A172 (cell line): ENCODE results near the gene XG. TPM values are rescaled to one million over a fixed set of nuclear protein-coding genes. Genes with fewer than 3 reads are reported as not detected.
A peak's percentile ranks its signal among the peaks of the same experiment; 100 is the strongest.

Experiments
- DNase-seq: peaks from one replicate; pipeline ENCODE4 v3.0.0-alpha.2; 2015; ENCODE audit warnings: low spot score
- total RNA-seq: library from RNA; depleted of rRNA; stranded (reverse); fragments of >200 nt; shearing (Covaris generic); gene quantifications from 2 replicates; pipeline ENCODE4 v1.2.3, GENCODE V29; 2014

Gene XG
- total RNA-seq, 1 experiment from 2014 or later: not detected

GRCh38 chrX:2819345-2820135 is 67.7 kb downstream of the XG start:
- DNase-seq: peak; percentile 38

DNA sequence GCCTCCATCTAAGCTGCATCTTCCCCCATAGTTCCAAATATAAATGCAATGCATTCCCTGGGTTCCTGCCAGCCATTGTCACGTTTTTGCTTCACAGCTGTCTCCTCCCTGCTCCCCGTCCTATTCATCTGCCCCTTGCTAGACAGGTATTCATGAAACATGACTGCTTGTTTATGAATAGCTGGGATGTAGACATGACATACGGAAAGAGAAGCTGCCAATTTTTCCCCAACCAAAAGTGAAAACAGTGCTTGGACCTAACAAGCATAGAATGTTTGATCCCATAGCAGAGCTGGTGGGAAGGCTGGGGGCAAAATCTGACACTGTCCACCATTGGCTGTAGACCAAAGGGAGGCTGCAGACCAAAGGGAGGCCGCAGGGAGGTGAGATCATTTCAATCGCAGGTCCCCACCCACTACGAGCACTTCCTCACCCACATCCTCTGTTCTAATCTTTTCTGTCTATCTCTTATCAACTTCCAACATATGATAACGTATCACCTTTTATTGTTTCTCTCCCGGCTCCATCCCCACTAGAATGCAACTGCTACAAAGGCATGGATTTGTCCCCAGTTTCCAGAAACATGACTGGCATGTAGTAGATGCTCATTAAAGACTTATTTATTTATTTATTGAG is 68.4 kb downstream of the XG start:
- DNase-seq: no peak

DNA sequence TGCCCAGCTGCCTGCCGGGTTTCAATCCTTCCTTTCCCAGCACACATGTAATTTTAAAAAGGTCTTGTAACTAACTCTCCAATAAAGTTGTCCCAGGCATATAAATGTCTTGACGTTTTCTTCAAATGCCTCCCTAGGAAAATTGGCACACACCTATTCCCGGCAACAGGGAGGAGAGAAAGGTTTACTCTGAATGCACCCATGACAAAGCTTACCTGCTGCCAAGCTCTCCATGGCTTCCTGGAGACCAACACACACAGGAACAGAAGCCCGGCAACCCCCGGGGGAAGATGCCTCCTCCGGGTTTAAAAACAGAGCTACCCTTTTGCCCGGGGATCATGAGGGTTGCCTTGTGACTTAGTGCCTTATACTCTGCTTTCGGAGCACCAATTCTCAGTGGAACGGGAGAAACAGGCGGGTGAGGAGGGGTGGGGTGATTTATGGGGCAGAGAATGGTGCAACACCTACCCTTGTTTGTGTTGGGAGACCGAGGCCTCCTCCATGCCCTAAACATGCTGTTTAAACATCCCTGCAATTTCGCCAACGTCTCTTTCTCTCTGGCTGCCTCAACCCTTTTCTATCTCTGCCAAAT is 72.1 kb downstream of the XG start:
- DNase-seq: no peak

DNA sequence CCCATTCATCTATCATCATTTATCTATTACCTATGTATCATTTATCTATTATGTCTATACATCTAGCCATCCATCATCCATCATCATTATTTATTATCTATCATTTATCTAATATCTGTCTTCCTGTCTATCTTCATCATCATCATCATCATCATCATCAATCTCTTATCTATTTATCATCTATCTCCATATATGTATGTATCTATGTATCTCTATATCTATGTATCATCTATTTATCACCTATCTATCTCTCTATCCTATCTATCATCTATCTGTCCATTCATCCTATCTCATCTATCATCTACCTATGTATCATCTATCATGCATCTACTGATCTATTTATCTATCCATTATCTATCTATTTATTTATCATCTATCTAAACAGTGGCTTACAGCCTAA is 73.0 kb downstream of the XG start:
- no peak for DNase-seq

DNA sequence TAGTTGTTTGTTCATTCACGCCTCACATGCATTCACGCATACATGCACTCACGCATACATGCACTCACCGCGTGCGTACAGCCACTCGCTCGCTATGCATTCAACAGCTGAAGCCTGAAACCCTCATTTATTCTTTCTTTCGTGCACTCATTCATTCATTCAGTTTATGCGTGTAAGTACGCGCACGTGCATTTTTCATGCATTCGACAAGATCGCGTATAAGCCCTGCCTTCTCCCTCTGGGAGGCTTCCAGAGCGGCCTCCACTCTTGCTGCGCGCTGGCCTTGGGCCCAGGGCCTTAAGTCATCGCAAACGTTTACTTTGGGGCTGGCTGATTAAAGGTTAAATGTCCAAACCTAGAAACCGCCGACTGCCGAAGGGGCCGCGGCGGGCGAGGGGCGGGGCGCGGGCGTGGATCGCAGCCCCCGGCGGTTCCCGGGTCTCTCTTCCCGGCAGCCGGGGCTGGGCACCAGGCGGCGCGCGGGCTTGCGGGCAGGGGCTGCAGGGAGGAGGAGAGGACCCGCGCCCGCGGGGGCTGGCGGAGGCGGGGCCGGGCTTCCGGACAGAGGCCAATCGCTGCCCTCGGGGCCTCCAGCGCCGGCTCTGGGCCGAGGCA is 76.6 kb downstream of the XG start, which contains the start of gene GYG2:
GYG2 (plus strand) TSS at position 587 of the 615 bp plus-strand sequence. CDS start 1,259 bp downstream, outside the sequence.
- no peak for DNase-seq

DNA sequence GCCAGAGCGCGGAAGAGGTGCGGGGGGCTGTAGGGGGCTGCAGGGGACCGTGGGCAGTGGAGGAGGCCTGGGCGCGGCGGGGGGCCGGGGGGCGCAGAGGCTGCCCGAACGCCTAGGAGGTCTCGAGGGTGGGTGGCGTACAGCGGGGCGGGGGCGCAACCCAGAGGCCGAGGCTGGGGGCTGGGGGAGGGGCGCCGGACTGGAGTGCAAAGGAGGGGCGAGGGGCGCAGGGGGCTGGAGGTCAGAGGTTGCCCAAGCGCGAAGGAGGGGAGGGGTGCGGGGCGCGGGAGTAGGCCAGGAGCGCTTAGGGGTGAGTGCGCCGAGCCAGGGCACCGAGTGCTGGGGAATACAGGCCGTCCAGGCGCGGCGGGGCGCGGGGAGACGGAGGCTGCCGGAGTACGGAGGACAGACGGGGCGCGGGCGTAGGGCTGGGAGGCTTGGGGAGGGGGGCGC is 77.1 kb downstream of the XG start:
- no peak for DNase-seq

GRCh38 chrX:2829469-2830246 is 77.8 kb downstream of the XG start:
- no peak for DNase-seq

GRCh38 chrX:2831471-2832228 is 79.8 kb downstream of the XG start:
- DNase-seq: no peak

- no peak for DNase-seq
These were observed 86.1 kb downstream of the XG start for GRCh38 chrX:2837961-2838360.

DNA sequence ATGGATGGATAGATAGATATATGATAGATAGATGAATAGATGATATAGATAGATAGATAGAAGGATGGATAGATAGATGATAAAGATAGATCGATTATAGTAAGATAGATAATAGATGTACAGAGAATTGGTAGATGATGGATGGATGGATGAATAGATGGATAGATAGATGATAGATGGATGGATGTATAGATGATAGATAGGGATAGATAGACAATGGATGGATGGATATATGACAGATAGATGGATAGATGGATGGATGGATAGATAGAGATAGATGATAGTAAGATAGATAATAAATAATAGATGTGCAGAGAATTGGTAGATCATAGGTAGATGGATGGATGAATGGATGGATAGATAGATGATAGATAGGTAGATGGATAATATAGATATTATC is 89.1 kb downstream of the XG start:
- DNase-seq: no peak

DNA sequence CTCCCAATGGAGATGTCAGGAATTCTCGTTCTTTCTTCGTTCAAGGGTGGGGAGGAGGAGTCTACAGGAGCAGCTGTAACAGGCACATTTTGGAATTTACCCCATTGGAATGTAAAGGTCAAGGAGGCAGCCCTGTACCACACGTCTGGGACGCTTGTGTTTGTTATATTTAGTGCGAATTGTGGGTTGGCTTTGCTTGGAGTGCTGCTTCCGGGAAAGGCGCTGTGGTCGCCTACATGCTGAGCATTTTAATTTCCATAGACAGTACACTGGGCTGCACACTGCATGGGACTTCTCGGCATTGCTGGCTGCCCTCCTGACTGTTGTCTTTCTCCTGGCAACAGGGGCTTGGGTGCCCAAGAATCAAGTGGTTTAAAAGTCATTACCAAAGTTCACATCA is 89.7 kb downstream of the XG start:
- DNase-seq: no peak

GRCh38 chrX:2846992-2847391 is 95.2 kb downstream of the XG start:
- DNase-seq: no peak

DNA sequence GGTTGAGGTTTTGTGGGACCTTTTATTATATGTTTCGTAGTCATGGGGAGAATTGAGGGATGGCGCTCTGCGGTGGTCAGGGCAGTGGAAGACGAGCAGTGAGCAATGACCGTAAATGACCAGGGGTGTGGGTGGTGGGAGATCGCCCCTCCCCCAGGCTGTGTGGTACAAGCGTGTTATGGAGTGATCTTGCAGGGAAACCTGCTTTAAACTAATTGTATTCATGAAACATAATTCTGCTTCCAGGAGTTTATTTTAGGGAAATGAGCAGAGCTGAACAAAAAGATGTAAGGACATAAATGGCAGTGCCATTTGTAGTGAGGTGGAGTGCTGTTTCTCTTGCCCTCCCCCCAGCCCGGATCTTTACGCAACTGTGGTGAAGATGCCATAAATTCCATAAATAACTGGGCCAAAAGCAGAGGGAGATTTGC is 97.0 kb downstream of the XG start:
- DNase-seq: peak; percentile 77

DNA sequence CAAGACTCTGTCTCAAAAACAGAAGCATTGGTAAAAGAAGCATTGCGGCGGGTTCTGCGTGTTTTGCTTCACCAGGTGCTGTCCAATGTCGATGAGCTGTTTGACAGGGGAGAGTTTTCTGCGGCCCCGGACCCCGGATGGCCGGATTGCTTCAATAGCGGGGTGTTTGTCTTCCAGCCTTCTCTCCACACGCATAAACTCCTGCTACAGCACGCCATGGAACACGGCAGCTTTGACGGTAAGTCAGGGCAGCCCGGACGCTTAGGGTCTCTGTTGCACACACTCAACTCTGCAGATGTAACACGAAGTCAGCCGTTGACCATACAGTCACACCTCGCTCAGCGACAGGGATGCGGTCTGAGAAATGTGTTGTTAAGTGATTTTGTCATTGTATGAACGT is 103.1 kb downstream of the XG start:
- DNase-seq: no peak

DNA sequence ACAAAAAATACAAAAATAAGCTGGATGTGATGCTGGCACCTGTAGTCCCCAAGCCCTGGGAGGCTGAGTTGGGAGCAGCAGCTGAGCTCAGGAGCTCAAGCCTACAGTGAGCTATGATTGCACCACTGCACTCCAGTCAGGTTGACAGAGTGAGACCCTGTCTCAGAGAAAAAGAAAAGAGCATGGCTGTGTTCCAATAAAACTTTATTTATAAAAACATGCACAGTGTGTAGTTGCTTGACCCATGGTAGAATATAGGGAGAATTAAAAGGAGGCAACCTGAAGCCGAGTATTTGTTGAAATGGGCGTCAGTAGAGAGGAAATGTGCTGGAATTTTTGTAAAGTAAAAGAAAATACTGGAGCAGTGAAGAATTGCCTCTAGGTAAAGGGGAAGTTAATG is 103.9 kb downstream of the XG start:
- no peak for DNase-seq

DNA sequence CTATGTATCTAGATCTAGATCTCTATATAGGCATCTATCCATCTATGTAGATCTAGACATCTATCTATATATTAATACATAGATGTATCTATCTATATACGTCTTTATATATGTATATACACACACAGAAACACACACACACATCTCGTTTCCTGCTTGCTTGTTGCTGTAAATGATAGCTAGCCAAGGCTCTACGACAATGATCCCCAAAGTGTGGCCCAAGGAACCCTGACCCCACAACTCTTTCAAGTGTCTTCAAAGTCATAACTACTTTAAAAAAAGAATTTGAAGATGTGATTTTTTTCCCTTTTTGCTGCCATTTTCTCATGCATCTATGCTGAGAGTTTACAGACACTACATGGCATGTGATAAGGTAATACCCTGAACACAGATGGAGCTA is 105.7 kb downstream of the XG start:
- no peak for DNase-seq

DNA sequence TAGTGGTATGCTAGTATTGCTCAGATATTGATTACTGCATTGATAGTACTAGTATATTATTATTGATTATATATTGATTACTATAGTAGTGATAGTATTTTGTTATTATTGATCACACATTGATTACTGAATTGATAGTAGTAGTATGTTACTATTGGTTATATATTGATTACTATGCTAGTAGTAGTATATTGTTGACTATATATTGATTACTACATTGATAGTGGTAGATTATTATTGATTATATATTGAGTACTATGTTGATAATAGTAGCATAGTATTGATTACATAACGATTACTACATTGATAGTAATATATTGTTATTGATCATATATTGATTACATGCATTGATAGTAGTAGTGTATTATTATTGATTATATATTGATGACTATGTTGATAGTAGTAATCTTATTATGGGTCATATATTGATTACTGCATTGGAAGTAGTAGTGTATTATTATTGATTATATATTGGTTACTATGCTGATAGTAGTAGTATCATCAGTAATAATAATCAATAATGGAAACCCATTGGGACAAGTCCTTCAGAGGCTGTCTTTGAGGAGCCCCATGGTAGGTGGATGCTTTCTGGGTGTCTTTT is 107.5 kb downstream of the XG start:
- DNase-seq: no peak

GRCh38 chrX:2862404-2862803 is 110.6 kb downstream of the XG start:
- DNase-seq: no peak

DNA sequence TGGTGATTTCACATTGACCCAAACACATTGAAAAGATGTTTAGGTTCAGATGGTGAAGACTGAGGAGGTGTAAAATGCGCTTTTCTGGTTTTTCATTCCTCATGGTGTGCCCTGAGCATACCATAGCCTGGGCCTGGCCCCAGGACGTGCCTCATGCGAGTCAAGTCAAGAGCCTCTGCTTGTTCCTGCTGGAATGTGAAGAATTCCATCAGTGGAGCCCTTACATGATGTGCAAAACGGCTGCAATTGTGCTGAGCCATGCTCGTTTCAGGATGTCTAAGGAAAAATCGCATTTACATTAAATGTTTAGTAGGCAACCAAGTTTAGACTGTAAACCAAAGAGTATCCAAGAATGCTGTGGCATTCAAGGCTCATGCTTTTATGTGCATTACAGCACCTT is 111.8 kb downstream of the XG start:
- no peak for DNase-seq
